ENCODE measurements around the gene CACNG7. TPM values are rescaled to one million over a fixed set of nuclear protein-coding genes. Genes with fewer than 3 reads are reported as not detected.

The CACNG7 gene
- total and polyA plus RNA-seq, 10 of the 15 experiments (the other 5 are each of a cell fraction or from before 2014, with no cell fraction given) = not detected

- Histone ChIP-seq H3K79me2 (ENCODE audit: control insufficient read depth, insufficient read depth, low read length) (no peaks in the 10 kb centered on the region), H3K9me3 (replicated peaks; ENCODE audit: control insufficient read depth, insufficient read depth, low read length) (no peaks in the 10 kb centered on the region; the same call in 2 of the 3 replicates), H3K36me3 (ENCODE audit: control insufficient read depth in 2 of 2, insufficient read depth in 2 of 2, low read length in 1 of 2) (no peaks in the 10 kb centered on the region), H2AFZ (ENCODE audit: control insufficient read depth, low read depth, low read length) (no peak overlapping the region), H3K4me2 (ENCODE audit: control insufficient read depth, insufficient read depth) (no peak overlapping the region), H3K27ac (ENCODE audit: control insufficient read depth, insufficient read depth) (no peak overlapping the region), H4K20me1 (ENCODE audit: control insufficient read depth, insufficient read depth) (no peaks in the 10 kb centered on the region), H3K4me1 (ENCODE audit: control insufficient read depth, insufficient read depth, low read length) (no peaks in the 10 kb centered on the region), H3K4me3 (no peak overlapping the region), H3K27me3 (replicated peaks in 1 of 2; ENCODE audit: control insufficient read depth in 2 of 2, insufficient read depth in 2 of 2, low read length in 1 of 2) (no peaks in the 10 kb centered on the region), H3K9ac (ENCODE audit: control insufficient read depth, insufficient read depth, low read length) (no peak overlapping the region)
- FAIRE-seq (no peak), ATAC-seq (no peak), DNase-seq (ENCODE audit: low read depth, low spot score) (no peak)
- intact Hi-C loops (cut with micrococcal nuclease; ENCODE audit: unreplicated experiment) (no loop called here), in situ Hi-C loops (cut with MboI) (no loop called here)
- SMC1A ChIA-PET (ENCODE audit: uncharacterized antibody, unreplicated experiment) = no interaction called here
- CTCF ChIA-PET = no interaction called here
- POLR2A ChIA-PET = no interaction called here
- RAD21 ChIA-PET (ENCODE audit: unreplicated experiment) = no interaction called here
- no TSS peak for BruUV-seq (replicated peaks)
- 82% methylated on average over 14 of the region's 14 CpGs for WGBS (ENCODE audit: insufficient coverage, insufficient replicate concordance, low lambda C conversion rate, missing lambda C conversion rate)
- TF ChIP-seq ZNF592 (IDR thresholded peaks at IDR 0.05) (no peak), ZNF217 (IDR thresholded peaks at IDR 0.05) (no peak), NFIC (IDR thresholded peaks at IDR 0.05; ENCODE audit: low read depth, low read length) (no peak), SMAD5 (IDR thresholded peaks at IDR 0.05; ENCODE audit: low read depth) (no peak), SREBF1 (IDR thresholded peaks at IDR 0.05; ENCODE audit: low read length) (no peak), BHLHE40 (IDR thresholded peaks at IDR 0.05; ENCODE audit: borderline replicate concordance in 1 of 2, low read depth in 2 of 2, low read length in 1 of 2) (no peak), BCLAF1 (IDR thresholded peaks at IDR 0.05) (no peak), RUNX3 (IDR thresholded peaks at IDR 0.05; ENCODE audit: low read length) (no peak), STAT3 (IDR thresholded peaks at IDR 0.05; ENCODE audit: low read depth, low read length) (no peak), ZNF24 (IDR thresholded peaks at IDR 0.05) (no peak), SKIL (IDR thresholded peaks at IDR 0.05; ENCODE audit: low read depth, poor library complexity, severe bottlenecking) (no peak), FOXM1 (IDR thresholded peaks at IDR 0.05; ENCODE audit: low read depth, low read length) (no peak), CHD1 (IDR thresholded peaks at IDR 0.05; ENCODE audit: low read depth, low read length) (no peak), HDAC2 (IDR thresholded peaks at IDR 0.05) (no peak), FOXK2 (IDR thresholded peaks at IDR 0.05) (no peak), IRF3 (IDR thresholded peaks at IDR 0.05) (no peak)
Measured at GRCh38 chr19:53866865-53867224, 42.2 kb upstream of the CACNG7 start.

All from GM12878 (cell line).